A549 (cell line): ENCODE measurements around the gene TFF1.

Experiments
- CHD4 ChIP-seq: fragments of 200-600 bp; sonication (generic); IDR thresholded peaks from 2 replicates; pipeline ENCODE4 v1.6.1; 2016; ENCODE audit warnings: antibody characterized with exemption, mild to moderate bottlenecking, borderline replicate concordance
- EP300 ChIP-seq, 2 experiments: fragments of >200 bp; sonication (Bioruptor Twin); formaldehyde crosslinking; IDR thresholded peaks; 2 replicates in 1 of 2; 3 replicates in 1 of 2; pipeline ENCODE4 v1.6.1; 2016 to 2017
- JUN ChIP-seq, 2 experiments: fragments of >200 bp; sonication (Bioruptor Twin); formaldehyde crosslinking; IDR thresholded peaks; 2 replicates in 1 of 2; 3 replicates in 1 of 2; pipeline ENCODE4 v1.6.1; 2016 to 2017
- MYC ChIP-seq: IDR thresholded peaks from 2 replicates; pipeline ENCODE4 v1.6.1; 2012; ENCODE audit warnings: mild to moderate bottlenecking, inconsistent platforms, low read length, improper control_type of control experiment, borderline replicate concordance
- NPAS2 ChIP-seq: fragments of 250-450 bp; sonication (Bioruptor Pico); IDR thresholded peaks from 2 replicates; pipeline ENCODE4 v1.8.0; 2022; ENCODE audit warnings: mild to moderate bottlenecking, moderate library complexity, borderline replicate concordance
- POLR2A ChIP-seq: IDR thresholded peaks from 2 replicates; pipeline ENCODE4 v1.6.1; 2012; ENCODE audit warnings: mild to moderate bottlenecking, low read length
- TF ChIP-seq, protein P1 (sequence below): fragments of >200 bp; sonication (Bioruptor Twin); formaldehyde crosslinking; IDR thresholded peaks from 3 replicates; pipeline ENCODE4 v1.5.1; 2016
- TF ChIP-seq, protein P2 (sequence below): fragments of 200-600 bp; sonication (generic); IDR thresholded peaks from 2 replicates; pipeline ENCODE4 v1.6.1; 2016; ENCODE audit warnings: antibody characterized with exemption, mild to moderate bottlenecking, moderate library complexity
- TF ChIP-seq, protein P3 (sequence below): fragments of >200 bp; sonication (Bioruptor Twin); formaldehyde crosslinking; IDR thresholded peaks from 2 replicates; pipeline ENCODE4 v1.6.1; 2016

DNA sequence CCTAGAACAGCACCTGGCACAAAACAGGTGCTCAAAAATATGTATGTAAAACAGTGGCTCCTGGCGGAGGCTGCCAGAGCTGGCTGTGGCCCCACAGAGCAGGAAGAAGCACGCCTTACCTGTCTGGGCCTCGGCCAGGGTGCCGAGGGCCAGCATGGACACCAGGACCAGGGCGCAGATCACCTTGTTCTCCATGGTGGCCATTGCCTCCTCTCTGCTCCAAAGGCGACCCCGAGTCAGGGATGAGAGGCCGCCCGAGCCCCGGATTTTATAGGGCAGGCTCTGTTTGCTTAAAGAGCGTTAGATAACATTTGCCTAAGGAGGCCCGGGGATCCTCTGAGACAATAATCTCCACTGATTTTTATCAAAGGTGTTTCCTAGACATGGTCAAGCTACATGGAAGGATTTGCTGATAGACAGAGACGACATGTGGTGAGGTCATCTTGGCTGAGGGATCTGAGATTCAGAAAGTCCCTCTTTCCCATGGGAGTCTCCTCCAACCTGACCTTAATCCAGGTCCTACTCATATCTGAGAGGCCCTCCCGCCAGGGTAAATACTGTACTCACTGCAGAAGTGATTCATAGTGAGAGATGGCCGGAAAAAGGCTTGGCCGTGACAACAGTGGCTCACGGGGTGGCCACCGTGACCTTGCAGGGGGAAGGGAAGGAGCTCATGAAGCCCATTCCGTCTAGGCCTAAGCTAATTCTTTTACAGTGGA, at the start of gene TFF1:
- TF ChIP-seq, protein P1, sequence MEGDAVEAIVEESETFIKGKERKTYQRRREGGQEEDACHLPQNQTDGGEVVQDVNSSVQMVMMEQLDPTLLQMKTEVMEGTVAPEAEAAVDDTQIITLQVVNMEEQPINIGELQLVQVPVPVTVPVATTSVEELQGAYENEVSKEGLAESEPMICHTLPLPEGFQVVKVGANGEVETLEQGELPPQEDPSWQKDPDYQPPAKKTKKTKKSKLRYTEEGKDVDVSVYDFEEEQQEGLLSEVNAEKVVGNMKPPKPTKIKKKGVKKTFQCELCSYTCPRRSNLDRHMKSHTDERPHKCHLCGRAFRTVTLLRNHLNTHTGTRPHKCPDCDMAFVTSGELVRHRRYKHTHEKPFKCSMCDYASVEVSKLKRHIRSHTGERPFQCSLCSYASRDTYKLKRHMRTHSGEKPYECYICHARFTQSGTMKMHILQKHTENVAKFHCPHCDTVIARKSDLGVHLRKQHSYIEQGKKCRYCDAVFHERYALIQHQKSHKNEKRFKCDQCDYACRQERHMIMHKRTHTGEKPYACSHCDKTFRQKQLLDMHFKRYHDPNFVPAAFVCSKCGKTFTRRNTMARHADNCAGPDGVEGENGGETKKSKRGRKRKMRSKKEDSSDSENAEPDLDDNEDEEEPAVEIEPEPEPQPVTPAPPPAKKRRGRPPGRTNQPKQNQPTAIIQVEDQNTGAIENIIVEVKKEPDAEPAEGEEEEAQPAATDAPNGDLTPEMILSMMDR = no peak
- TF ChIP-seq, protein P2, sequence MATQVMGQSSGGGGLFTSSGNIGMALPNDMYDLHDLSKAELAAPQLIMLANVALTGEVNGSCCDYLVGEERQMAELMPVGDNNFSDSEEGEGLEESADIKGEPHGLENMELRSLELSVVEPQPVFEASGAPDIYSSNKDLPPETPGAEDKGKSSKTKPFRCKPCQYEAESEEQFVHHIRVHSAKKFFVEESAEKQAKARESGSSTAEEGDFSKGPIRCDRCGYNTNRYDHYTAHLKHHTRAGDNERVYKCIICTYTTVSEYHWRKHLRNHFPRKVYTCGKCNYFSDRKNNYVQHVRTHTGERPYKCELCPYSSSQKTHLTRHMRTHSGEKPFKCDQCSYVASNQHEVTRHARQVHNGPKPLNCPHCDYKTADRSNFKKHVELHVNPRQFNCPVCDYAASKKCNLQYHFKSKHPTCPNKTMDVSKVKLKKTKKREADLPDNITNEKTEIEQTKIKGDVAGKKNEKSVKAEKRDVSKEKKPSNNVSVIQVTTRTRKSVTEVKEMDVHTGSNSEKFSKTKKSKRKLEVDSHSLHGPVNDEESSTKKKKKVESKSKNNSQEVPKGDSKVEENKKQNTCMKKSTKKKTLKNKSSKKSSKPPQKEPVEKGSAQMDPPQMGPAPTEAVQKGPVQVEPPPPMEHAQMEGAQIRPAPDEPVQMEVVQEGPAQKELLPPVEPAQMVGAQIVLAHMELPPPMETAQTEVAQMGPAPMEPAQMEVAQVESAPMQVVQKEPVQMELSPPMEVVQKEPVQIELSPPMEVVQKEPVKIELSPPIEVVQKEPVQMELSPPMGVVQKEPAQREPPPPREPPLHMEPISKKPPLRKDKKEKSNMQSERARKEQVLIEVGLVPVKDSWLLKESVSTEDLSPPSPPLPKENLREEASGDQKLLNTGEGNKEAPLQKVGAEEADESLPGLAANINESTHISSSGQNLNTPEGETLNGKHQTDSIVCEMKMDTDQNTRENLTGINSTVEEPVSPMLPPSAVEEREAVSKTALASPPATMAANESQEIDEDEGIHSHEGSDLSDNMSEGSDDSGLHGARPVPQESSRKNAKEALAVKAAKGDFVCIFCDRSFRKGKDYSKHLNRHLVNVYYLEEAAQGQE = no peak
- TF ChIP-seq EP300 (IDR thresholded peaks at IDR 0.05) = no peak
- TF ChIP-seq POLR2A = no peak
- no peak for TF ChIP-seq MYC
- TF ChIP-seq JUN (IDR thresholded peaks at IDR 0.05) = no peak
- no peak for TF ChIP-seq CHD4
- no peak for TF ChIP-seq NPAS2
- TF ChIP-seq, protein P3, sequence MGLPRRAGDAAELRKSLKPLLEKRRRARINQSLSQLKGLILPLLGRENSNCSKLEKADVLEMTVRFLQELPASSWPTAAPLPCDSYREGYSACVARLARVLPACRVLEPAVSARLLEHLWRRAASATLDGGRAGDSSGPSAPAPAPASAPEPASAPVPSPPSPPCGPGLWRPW = no peak
